GM12875 (cell line): ENCODE data around the gene DGUOK.
A peak's percentile ranks its signal among the peaks of the same experiment; 100 is the strongest.

Source experiments
- H3K4me3 ChIP-seq: one replicate; pipeline ENCODE4 v1.5.1; 2011; ENCODE audit warnings: low read depth, low read length, control low read depth
- TF ChIP-seq, protein P1 (sequence below): IDR thresholded peaks from 2 replicates; pipeline ENCODE4 v1.5.1; 2011; ENCODE audit warnings: low read depth, mild to moderate bottlenecking, control low read depth, inconsistent platforms, low read length, moderate library complexity, borderline replicate concordance; ENCODE audit not compliant: insufficient read depth

DGUOK gene

DNA sequence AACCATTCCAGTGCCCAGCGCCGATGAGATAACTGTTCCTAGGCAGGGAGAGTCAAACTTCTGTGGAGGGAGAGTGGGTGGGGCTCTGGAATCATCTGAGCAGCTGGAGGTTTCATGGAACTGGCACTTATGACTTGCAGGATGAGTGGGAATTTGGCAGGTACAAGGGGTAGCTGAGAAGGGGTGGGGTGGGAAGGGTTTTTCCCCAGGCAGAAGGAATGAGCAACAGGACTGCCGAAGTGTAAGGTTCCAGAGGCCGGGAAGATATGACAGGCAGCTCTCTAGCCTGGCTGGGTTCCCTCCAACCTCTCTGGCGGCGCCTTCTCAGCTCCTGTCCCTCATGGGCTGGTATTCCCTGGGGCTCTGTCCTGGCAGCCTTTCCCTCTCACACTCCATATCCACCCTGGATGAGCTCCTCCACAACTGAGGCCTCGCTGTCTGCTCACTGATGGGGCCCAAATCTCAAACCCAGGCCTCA lies 55.5 kb downstream of the DGUOK start:
- H3K4me3 ChIP-seq: no peak overlapping the region
- TF ChIP-seq, protein P1, sequence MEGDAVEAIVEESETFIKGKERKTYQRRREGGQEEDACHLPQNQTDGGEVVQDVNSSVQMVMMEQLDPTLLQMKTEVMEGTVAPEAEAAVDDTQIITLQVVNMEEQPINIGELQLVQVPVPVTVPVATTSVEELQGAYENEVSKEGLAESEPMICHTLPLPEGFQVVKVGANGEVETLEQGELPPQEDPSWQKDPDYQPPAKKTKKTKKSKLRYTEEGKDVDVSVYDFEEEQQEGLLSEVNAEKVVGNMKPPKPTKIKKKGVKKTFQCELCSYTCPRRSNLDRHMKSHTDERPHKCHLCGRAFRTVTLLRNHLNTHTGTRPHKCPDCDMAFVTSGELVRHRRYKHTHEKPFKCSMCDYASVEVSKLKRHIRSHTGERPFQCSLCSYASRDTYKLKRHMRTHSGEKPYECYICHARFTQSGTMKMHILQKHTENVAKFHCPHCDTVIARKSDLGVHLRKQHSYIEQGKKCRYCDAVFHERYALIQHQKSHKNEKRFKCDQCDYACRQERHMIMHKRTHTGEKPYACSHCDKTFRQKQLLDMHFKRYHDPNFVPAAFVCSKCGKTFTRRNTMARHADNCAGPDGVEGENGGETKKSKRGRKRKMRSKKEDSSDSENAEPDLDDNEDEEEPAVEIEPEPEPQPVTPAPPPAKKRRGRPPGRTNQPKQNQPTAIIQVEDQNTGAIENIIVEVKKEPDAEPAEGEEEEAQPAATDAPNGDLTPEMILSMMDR: no peak

GRCh38 chr2:73983322-73984202 lies 56.9 kb downstream of the DGUOK start:
- TF ChIP-seq, protein P1: 0 out of 2 replicates have a peak, but pooled peaks have one; percentile 3
- peak overlapping the region; percentile 76 for H3K4me3 ChIP-seq

- peak within 1 kb of the TSS; percentile 76 for H3K4me3 ChIP-seq
- TF ChIP-seq, protein P1: no peak
These were observed 57.7 kb downstream of the DGUOK start, which contains the start of gene TET3 for GRCh38 chr2:73984203-73984921. TSS of gene TET3 (plus strand) at chr2:73984910. CDS start at chr2:73986404, 1,494 bp downstream.

GRCh38 chr2:73984922-73985307 lies 58.2 kb downstream of the DGUOK start:
- TF ChIP-seq, protein P1: no peak
- H3K4me3 ChIP-seq: peak overlapping the region; percentile 76

- TF ChIP-seq, protein P1: no peak
- H3K4me3 ChIP-seq: peak overlapping the region; percentile 76
These were observed 58.8 kb downstream of the DGUOK start for GRCh38 chr2:73985308-73986084.

- H3K4me3 ChIP-seq: peak overlapping the region; percentile 76
- TF ChIP-seq, protein P1: no peak
These were observed 59.5 kb downstream of the DGUOK start for GRCh38 chr2:73986085-73986681.
